ENCODE measurements around the gene HDGFL3.

DNA sequence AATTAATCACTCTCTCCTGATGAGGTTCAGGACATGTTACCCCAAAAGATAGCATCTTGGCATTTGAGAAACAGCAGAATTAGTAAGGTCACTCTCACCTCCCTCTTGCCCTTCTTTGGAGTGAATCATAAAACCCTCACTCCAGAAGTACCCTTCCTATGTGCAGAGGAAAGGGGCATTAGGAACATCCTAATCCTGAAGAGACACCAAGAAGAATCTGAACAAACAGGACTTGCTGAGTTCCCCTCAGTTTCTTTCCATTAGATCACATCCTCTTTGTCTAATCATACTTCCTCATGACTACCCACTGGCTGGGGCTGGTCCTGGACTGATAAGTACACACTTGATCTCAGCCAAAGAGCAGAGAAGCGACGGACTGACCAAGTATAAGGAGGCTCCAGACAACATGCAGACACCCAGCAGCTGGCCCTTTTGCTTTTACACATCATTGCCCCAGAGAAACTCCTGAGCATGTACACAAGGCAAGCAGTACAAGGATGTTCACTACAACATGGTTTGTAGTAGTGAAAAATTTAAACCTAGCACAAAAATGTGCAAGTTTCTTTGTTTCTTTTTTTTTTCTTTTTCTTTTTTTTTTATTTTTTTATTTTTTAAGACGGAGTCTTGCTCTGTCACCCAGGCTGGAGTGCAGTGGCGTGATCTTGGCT lies 115.2 kb downstream of the HDGFL3 start:
- TF ChIP-seq POLR2A (IDR thresholded peaks at IDR 0.05; ENCODE audit: low read length) (no peak), EP300 (IDR thresholded peaks at IDR 0.05) (no peak), CBX8 (IDR thresholded peaks at IDR 0.05) (no peak)
- TF ChIP-seq, protein P1, sequence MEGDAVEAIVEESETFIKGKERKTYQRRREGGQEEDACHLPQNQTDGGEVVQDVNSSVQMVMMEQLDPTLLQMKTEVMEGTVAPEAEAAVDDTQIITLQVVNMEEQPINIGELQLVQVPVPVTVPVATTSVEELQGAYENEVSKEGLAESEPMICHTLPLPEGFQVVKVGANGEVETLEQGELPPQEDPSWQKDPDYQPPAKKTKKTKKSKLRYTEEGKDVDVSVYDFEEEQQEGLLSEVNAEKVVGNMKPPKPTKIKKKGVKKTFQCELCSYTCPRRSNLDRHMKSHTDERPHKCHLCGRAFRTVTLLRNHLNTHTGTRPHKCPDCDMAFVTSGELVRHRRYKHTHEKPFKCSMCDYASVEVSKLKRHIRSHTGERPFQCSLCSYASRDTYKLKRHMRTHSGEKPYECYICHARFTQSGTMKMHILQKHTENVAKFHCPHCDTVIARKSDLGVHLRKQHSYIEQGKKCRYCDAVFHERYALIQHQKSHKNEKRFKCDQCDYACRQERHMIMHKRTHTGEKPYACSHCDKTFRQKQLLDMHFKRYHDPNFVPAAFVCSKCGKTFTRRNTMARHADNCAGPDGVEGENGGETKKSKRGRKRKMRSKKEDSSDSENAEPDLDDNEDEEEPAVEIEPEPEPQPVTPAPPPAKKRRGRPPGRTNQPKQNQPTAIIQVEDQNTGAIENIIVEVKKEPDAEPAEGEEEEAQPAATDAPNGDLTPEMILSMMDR (IDR thresholded peaks at IDR 0.05): no peak
- TF ChIP-seq, protein P2, sequence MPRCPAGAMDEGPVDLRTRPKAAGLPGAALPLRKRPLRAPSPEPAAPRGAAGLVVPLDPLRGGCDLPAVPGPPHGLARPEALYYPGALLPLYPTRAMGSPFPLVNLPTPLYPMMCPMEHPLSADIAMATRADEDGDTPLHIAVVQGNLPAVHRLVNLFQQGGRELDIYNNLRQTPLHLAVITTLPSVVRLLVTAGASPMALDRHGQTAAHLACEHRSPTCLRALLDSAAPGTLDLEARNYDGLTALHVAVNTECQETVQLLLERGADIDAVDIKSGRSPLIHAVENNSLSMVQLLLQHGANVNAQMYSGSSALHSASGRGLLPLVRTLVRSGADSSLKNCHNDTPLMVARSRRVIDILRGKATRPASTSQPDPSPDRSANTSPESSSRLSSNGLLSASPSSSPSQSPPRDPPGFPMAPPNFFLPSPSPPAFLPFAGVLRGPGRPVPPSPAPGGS (IDR thresholded peaks at IDR 0.05): no peak
